ENCODE results near the gene CCND1.

CCND1 gene

GRCh38 chr11:69637198-69637940, 3.6 kb upstream of the CCND1 start:
- H3K27me3 ChIP-seq (ENCODE audit: insufficient read depth, low read depth) = peaks cover 58% of the 10 kb centered on the region
- no peak overlapping the region for H3K4me2 ChIP-seq
- H3K4me3 ChIP-seq (IDR thresholded peaks at IDR 0.05; ENCODE audit: insufficient read depth, low read depth, low read length) = no peak overlapping the region
- H3K9ac ChIP-seq = no peak overlapping the region
- no peaks in the 10 kb centered on the region for H4K20me1 ChIP-seq (ENCODE audit: insufficient read depth)
- H3K27ac ChIP-seq = no peak overlapping the region
- H3K36me3 ChIP-seq (ENCODE audit: insufficient read depth) = no peaks in the 10 kb centered on the region
- no peaks in the 10 kb centered on the region for H3K4me1 ChIP-seq (ENCODE audit: low read depth, poor library complexity, severe bottlenecking)
- no peaks in the 10 kb centered on the region for H3K79me2 ChIP-seq (ENCODE audit: insufficient read depth, low read depth)
- H2AFZ ChIP-seq (ENCODE audit: low read depth) = no peak overlapping the region
- TF ChIP-seq CTCF (conservative IDR thresholded peaks at IDR 0.05; ENCODE audit: low read depth, low read length) = no peak

- no peak overlapping the region for H3K4me3 ChIP-seq (IDR thresholded peaks at IDR 0.05; ENCODE audit: insufficient read depth, low read depth, low read length)
- no peak overlapping the region for H2AFZ ChIP-seq (ENCODE audit: low read depth)
- H3K4me1 ChIP-seq (ENCODE audit: low read depth, poor library complexity, severe bottlenecking) = no peaks in the 10 kb centered on the region
- H3K79me2 ChIP-seq (ENCODE audit: insufficient read depth, low read depth) = no peaks in the 10 kb centered on the region
- no peaks in the 10 kb centered on the region for H4K20me1 ChIP-seq (ENCODE audit: insufficient read depth)
- H3K36me3 ChIP-seq (ENCODE audit: insufficient read depth) = no peaks in the 10 kb centered on the region
- no peak overlapping the region for H3K4me2 ChIP-seq
- H3K27ac ChIP-seq = no peak overlapping the region
- no peak overlapping the region for H3K9ac ChIP-seq
- H3K27me3 ChIP-seq (ENCODE audit: insufficient read depth, low read depth) = peaks cover 54% of the 10 kb centered on the region
- TF ChIP-seq CTCF (conservative IDR thresholded peaks at IDR 0.05; ENCODE audit: low read depth, low read length) = no peak
Observed at GRCh38 chr11:69637941-69638871, 2.8 kb upstream of the CCND1 start.

- no peak overlapping the region for H3K4me3 ChIP-seq (IDR thresholded peaks at IDR 0.05; ENCODE audit: insufficient read depth, low read depth, low read length)
- no peak overlapping the region for H3K9ac ChIP-seq
- no peaks in the 10 kb centered on the region for H4K20me1 ChIP-seq (ENCODE audit: insufficient read depth)
- H3K27ac ChIP-seq = no peak overlapping the region
- H3K27me3 ChIP-seq (ENCODE audit: insufficient read depth, low read depth) = peaks cover 51% of the 10 kb centered on the region
- H2AFZ ChIP-seq (ENCODE audit: low read depth) = no peak overlapping the region
- H3K36me3 ChIP-seq (ENCODE audit: insufficient read depth) = no peaks in the 10 kb centered on the region
- H3K4me1 ChIP-seq (ENCODE audit: low read depth, poor library complexity, severe bottlenecking) = no peaks in the 10 kb centered on the region
- no peak for TF ChIP-seq CTCF (conservative IDR thresholded peaks at IDR 0.05; ENCODE audit: low read depth, low read length)
- H3K4me2 ChIP-seq = no peak overlapping the region
- no peaks in the 10 kb centered on the region for H3K79me2 ChIP-seq (ENCODE audit: insufficient read depth, low read depth)
Observed at GRCh38 chr11:69638941-69639681, 1.8 kb upstream of the CCND1 start.

- Histone ChIP-seq H3K79me2 (ENCODE audit: insufficient read depth, low read depth) (no peaks in the 10 kb centered on the region), H3K4me1 (ENCODE audit: low read depth, poor library complexity, severe bottlenecking) (no peaks in the 10 kb centered on the region), H3K27ac (no peak overlapping the region), H2AFZ (ENCODE audit: low read depth) (no peak overlapping the region), H4K20me1 (ENCODE audit: insufficient read depth) (no peaks in the 10 kb centered on the region), H3K4me2 (no peak overlapping the region; the same call in 1 of the 2 replicates), H3K4me3 (IDR thresholded peaks at IDR 0.05; ENCODE audit: insufficient read depth, low read depth, low read length) (no peak overlapping the region), H3K9ac (no peak overlapping the region), H3K27me3 (ENCODE audit: insufficient read depth, low read depth) (peaks cover 48% of the 10 kb centered on the region), H3K36me3 (ENCODE audit: insufficient read depth) (no peaks in the 10 kb centered on the region)
- no peak for TF ChIP-seq CTCF (conservative IDR thresholded peaks at IDR 0.05; ENCODE audit: low read depth, low read length)
Observed at GRCh38 chr11:69639831-69640230, 1.1 kb upstream of the CCND1 start.

All from KMS-11 (cell line).